ENCODE measurements around the gene MAP3K21.

The MAP3K21 gene

GRCh38 chr1:233357595-233358397 is 30.3 kb downstream of the MAP3K21 start (continued):
- TF ChIP-seq ZNF335 (tag by site-specific recombination; conservative IDR thresholded peaks at IDR 0.05) (peak; percentile 58), ZNF398 (tag by site-specific recombination; IDR thresholded peaks at IDR 0.05) (no peak), ZNF37A (tag by site-specific recombination; IDR thresholded peaks at IDR 0.05) (no peak), ZNF626 (tag by site-specific recombination; IDR thresholded peaks at IDR 0.05) (no peak), ZNF837 (tag by site-specific recombination; IDR thresholded peaks at IDR 0.05) (no peak), ZNF175 (tag by site-specific recombination; IDR thresholded peaks at IDR 0.05) (no peak), ZNF621 (tag by site-specific recombination; IDR thresholded peaks at IDR 0.05) (no peak), ZNF701 (tag by site-specific recombination; IDR thresholded peaks at IDR 0.05) (no peak), ATF2 (tag by site-specific recombination; IDR thresholded peaks at IDR 0.05; ENCODE audit: low read depth) (no peak), ZBTB8A (tag by site-specific recombination; IDR thresholded peaks at IDR 0.05) (no peak), ZNF664 (tag by site-specific recombination; IDR thresholded peaks at IDR 0.05) (peak; percentile 94)
- TF ChIP-seq, protein P1, sequence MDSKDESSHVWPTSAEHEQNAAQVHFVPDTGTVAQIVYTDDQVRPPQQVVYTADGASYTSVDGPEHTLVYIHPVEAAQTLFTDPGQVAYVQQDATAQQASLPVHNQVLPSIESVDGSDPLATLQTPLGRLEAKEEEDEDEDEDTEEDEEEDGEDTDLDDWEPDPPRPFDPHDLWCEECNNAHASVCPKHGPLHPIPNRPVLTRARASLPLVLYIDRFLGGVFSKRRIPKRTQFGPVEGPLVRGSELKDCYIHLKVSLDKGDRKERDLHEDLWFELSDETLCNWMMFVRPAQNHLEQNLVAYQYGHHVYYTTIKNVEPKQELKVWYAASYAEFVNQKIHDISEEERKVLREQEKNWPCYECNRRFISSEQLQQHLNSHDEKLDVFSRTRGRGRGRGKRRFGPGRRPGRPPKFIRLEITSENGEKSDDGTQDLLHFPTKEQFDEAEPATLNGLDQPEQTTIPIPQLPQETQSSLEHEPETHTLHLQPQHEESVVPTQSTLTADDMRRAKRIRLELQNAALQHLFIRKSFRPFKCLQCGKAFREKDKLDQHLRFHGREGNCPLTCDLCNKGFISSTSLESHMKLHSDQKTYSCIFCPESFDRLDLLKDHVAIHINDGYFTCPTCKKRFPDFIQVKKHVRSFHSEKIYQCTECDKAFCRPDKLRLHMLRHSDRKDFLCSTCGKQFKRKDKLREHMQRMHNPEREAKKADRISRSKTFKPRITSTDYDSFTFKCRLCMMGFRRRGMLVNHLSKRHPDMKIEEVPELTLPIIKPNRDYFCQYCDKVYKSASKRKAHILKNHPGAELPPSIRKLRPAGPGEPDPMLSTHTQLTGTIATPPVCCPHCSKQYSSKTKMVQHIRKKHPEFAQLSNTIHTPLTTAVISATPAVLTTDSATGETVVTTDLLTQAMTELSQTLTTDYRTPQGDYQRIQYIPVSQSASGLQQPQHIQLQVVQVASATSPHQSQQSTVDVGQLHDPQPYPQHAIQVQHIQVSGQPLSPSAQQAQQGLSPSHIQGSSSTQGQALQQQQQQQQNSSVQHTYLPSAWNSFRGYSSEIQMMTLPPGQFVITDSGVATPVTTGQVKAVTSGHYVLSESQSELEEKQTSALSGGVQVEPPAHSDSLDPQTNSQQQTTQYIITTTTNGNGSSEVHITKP (tag by site-specific recombination; IDR thresholded peaks at IDR 0.05), result peak; percentile 79

- peaks cover 18% of the 10 kb centered on the region for H3K4me1 ChIP-seq (ENCODE audit: control insufficient read depth, insufficient read depth, low read length)
- ChIA-PET CTCF (interaction anchor here (0.6 to 2.1 kb wide), 5 partner anchors 45 to 755 kb away, joined by 3 to 8 read pairs (median 3); partner anchors contain the start of gene PCNX2), POLR2A (no interaction called here)
- H3K27ac ChIP-seq (ENCODE audit: extremely low read depth, low read depth, low read length), result no peak overlapping the region
- H3K4me3 ChIP-seq (ENCODE audit: low read depth, low read length), result no peak overlapping the region
- peaks cover 28 to 50% of the 10 kb centered on the region in 2 experiments for H3K36me3 ChIP-seq (ENCODE audit: control insufficient read depth in 2 of 2, insufficient read depth in 1 of 2, low read length in 2 of 2)
- H3K9me3 ChIP-seq (ENCODE audit: control insufficient read depth, insufficient read depth, low read depth, low read length), result no peaks in the 10 kb centered on the region
- TF ChIP-seq ZBTB48 (tag by site-specific recombination; IDR thresholded peaks at IDR 0.05), result peak; percentile 30; the same call in 1 of the 2 replicates
- no peak for TF ChIP-seq ZBTB1 (tag by site-specific recombination; IDR thresholded peaks at IDR 0.05)
- TF ChIP-seq ZSCAN5A (tag by site-specific recombination; IDR thresholded peaks at IDR 0.05), result no peak
- TF ChIP-seq MZF1 (tag by site-specific recombination; IDR thresholded peaks at IDR 0.05; ENCODE audit: borderline replicate concordance), result no peak
- TF ChIP-seq HOXD13 (CRISPR knock-in tag; IDR thresholded peaks at IDR 0.05; ENCODE audit: borderline replicate concordance), result no peak
- TF ChIP-seq, protein P2, sequence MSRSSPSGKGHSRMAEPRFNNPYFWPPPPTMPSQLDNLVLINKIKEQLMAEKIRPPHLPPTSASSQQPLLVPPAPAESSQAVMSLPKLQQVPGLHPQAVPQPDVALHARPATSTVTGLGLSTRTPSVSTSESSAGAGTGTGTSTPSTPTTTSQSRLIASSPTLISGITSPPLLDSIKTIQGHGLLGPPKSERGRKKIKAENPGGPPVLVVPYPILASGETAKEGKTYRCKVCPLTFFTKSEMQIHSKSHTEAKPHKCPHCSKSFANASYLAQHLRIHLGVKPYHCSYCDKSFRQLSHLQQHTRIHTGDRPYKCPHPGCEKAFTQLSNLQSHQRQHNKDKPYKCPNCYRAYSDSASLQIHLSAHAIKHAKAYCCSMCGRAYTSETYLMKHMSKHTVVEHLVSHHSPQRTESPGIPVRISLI (tag by site-specific recombination; IDR thresholded peaks at IDR 0.05), result no peak
- no peak for TF ChIP-seq ZNF416 (tag by site-specific recombination; IDR thresholded peaks at IDR 0.05)
- TF ChIP-seq ZNF148 (tag by site-specific recombination; IDR thresholded peaks at IDR 0.05; ENCODE audit: borderline replicate concordance), result no peak
- TF ChIP-seq AEBP2 (tag by site-specific recombination; IDR thresholded peaks at IDR 0.05; ENCODE audit: borderline replicate concordance), result no peak
- no peak for TF ChIP-seq SCRT1 (tag by site-specific recombination; IDR thresholded peaks at IDR 0.05; ENCODE audit: borderline replicate concordance)
These were observed 31.9 kb downstream of the MAP3K21 start for GRCh38 chr1:233359431-233359830.

All from HEK293 (cell line).